AG04450 (cell line): ENCODE measurements around the gene PDCD7. TPM values are rescaled to one million over a fixed set of nuclear protein-coding genes. Genes with fewer than 3 reads are reported as not detected.

Experiments used
- CTCF ChIA-PET: fragments of 300-600, 350-600 bp; formaldehyde crosslinking; extraction: SDS; loops from one replicate; lab custom pipeline; 2022; ENCODE audit warnings: antibody characterized with exemption, inconsistent platforms; lab: Charles Lee
- POLR2A ChIA-PET: fragments of 350-600 bp; formaldehyde crosslinking; extraction: SDS; loops from one replicate; lab custom pipeline; 2021; ENCODE audit warnings: antibody characterized with exemption, inconsistent platforms; lab: Yijun Ruan, JAX
- DNase-seq: peaks from one replicate; pipeline ENCODE4 v3.0.0-alpha.2; 2011; ENCODE audit warnings: low read depth, low spot score
- H3K27ac ChIP-seq: one replicate; pipeline ENCODE4 v1.5.1; 2012; ENCODE audit warnings: low read depth, low read length, control low read depth
- H3K27me3 ChIP-seq: one replicate; pipeline ENCODE4 v1.6.0; 2012; ENCODE audit warnings: low read length; ENCODE audit not compliant: control insufficient read depth, insufficient read depth
- H3K4me3 ChIP-seq: 2 replicates; pipeline ENCODE4 v1.5.1; 2011; ENCODE audit warnings: mild to moderate bottlenecking, low read depth, low read length, control low read depth
- H3K9me3 ChIP-seq: 2 replicates; pipeline ENCODE4 v1.5.1; 2012; ENCODE audit warnings: low read length; ENCODE audit not compliant: control insufficient read depth, insufficient read depth
- polyA plus RNA-seq: library from polyadenylated mRNA; depleted of rRNA; stranded (reverse); fragments of >200 nt; gene quantifications from 2 replicates; pipeline ENCODE4 v1.2.3, GENCODE V29; 2011
- TF ChIP-seq, protein P1 (sequence below): IDR thresholded peaks from 2 replicates; pipeline ENCODE4 v1.5.1; 2011; ENCODE audit warnings: low read depth, low read length, control low read depth, inconsistent platforms

Gene PDCD7
- polyA plus RNA-seq, 1 experiment = 18.0 TPM

DNA sequence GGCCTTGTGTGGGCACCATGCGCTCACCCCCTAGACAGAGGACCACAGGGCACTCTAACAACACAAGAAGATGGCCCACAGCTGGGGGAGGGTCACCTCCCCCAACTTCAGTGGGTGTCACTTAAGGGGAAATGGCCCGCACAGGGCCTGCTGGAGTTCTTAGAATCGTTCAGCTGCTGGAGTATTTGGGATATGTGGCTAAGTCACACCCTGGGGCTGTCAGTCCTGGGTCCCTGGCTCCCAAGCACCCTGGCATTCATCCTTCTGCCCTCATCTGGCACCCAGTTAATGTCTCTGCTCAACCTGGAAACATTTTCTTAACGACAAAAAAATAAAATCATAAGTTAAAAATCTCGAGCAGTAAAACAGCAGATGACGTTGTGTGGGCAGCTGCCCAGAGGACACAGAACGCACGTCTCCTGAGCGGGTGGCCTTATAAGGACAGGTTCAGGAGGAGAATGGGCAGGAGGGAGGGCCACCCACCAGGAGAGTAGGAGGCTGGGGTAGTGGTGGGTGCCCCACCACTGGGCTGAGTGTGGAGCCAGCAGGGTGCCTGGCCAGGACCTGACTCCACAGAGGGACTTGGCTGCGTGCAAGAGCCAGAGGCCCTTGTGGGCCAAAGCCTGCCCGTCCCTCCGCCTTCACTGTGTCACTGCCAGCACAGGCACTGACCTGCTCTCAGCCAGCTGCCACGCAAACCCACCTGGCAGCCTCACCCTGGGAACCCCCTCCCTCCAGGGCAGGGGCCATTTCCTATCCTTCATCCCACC lies 45.5 kb downstream of the PDCD7 start:
- ChIA-PET POLR2A (interaction anchor here (3.3 kb wide), 1 partner anchor 19 kb away, joined by 23 read pairs; the partner anchor contains the start of gene RASL12), CTCF (interaction anchor here (1.0 to 6.6 kb wide), 5 partner anchors 13 to 54 kb away, joined by 3 to 39 read pairs (median 10); no protein-coding TSS in a partner anchor)
- no peak overlapping the region for H3K27ac ChIP-seq
- TF ChIP-seq, protein P1, sequence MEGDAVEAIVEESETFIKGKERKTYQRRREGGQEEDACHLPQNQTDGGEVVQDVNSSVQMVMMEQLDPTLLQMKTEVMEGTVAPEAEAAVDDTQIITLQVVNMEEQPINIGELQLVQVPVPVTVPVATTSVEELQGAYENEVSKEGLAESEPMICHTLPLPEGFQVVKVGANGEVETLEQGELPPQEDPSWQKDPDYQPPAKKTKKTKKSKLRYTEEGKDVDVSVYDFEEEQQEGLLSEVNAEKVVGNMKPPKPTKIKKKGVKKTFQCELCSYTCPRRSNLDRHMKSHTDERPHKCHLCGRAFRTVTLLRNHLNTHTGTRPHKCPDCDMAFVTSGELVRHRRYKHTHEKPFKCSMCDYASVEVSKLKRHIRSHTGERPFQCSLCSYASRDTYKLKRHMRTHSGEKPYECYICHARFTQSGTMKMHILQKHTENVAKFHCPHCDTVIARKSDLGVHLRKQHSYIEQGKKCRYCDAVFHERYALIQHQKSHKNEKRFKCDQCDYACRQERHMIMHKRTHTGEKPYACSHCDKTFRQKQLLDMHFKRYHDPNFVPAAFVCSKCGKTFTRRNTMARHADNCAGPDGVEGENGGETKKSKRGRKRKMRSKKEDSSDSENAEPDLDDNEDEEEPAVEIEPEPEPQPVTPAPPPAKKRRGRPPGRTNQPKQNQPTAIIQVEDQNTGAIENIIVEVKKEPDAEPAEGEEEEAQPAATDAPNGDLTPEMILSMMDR = no peak
- H3K4me3 ChIP-seq = no peak overlapping the region
- no peak for DNase-seq
- H3K27me3 ChIP-seq = peaks cover 11% of the 10 kb centered on the region
- H3K9me3 ChIP-seq = no peaks in the 10 kb centered on the region

GRCh38 chr15:65087411-65087810 lies 46.2 kb downstream of the PDCD7 start:
- DNase-seq = no peak
- POLR2A ChIA-PET = interaction anchor here (3.3 kb wide), 1 partner anchor 18 kb away, joined by 23 read pairs; the partner anchor contains the start of gene RASL12
- CTCF ChIA-PET = interaction anchor here (1.0 to 6.6 kb wide), 5 partner anchors 15 to 54 kb away, joined by 3 to 39 read pairs (median 7); no protein-coding TSS in a partner anchor
- Histone ChIP-seq H3K27me3 (peaks cover 11% of the 10 kb centered on the region), H3K27ac (no peak overlapping the region), H3K9me3 (no peaks in the 10 kb centered on the region), H3K4me3 (no peak overlapping the region)
- TF ChIP-seq, protein P1 = no peak

DNA sequence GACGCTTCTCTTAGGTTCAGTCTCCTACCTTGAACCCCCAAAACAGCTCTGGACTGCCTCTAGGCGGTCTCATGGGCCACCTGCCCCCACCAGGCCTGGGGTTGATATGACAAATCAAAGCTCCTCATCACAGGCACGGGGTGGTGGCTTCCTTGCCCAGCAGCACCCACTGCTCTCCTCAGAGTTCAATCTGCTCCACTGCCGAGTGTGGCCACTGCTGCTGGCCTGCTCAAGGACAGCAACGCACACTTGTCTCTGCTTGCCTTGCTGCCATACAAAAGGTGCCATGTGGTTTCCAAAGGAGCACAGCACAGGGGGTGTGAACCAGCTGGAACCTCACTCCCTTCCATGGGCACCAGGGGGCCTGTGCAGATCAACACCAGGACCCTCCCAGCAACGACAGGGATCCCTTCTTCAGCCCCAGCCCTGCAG lies 46.9 kb downstream of the PDCD7 start:
- H3K4me3 ChIP-seq = no peak overlapping the region
- H3K9me3 ChIP-seq = no peaks in the 10 kb centered on the region
- ChIA-PET POLR2A (interaction anchor here (3.3 kb wide), 1 partner anchor 18 kb away, joined by 23 read pairs; the partner anchor contains the start of gene RASL12), CTCF (interaction anchor here (0.9 to 6.6 kb wide), 6 partner anchors 9 to 53 kb away, joined by 3 to 39 read pairs (median 6); no protein-coding TSS in a partner anchor)
- no peak for DNase-seq
- no peak overlapping the region for H3K27ac ChIP-seq
- TF ChIP-seq, protein P1 = peak; percentile 32; the same call in 1 of the 2 replicates
- peaks cover 18% of the 10 kb centered on the region for H3K27me3 ChIP-seq

GRCh38 chr15:65085990-65086679 lies 47.5 kb downstream of the PDCD7 start:
- H3K27ac ChIP-seq = no peak overlapping the region
- H3K27me3 ChIP-seq = peaks cover 18% of the 10 kb centered on the region
- CTCF ChIA-PET = interaction anchor here (0.9 to 6.6 kb wide), 6 partner anchors 9 to 53 kb away, joined by 3 to 45 read pairs (median 9); no protein-coding TSS in a partner anchor
- no peak for DNase-seq
- H3K4me3 ChIP-seq = no peak overlapping the region
- TF ChIP-seq, protein P1 = peak; percentile 55
- no peaks in the 10 kb centered on the region for H3K9me3 ChIP-seq
- POLR2A ChIA-PET = no interaction called here
